Right atrium auricular region (tissue), 2 donors: ENCODE data around the gene PHIP. TPM values are rescaled to one million over a fixed set of nuclear protein-coding genes. Genes with fewer than 3 reads are reported as not detected.

ENCODE experiments used
- DNase-seq: peaks from one replicate; pipeline ENCODE4 v3.0.0-alpha.2; 2019; ENCODE audit warnings: low spot score
- H3K27ac ChIP-seq, 2 donors: fragments of 200-600 bp; sonication (generic); 1 replicate in 1 of 2; 2 replicates in 1 of 2; pipeline ENCODE4 v1.5.1; 2016 to 2019
- H3K27me3 ChIP-seq, 2 donors: fragments of 200-600 bp; sonication (generic); one replicate each; pipeline versions ENCODE4 v1.5.1 to v1.6.0; 2017 to 2019
- H3K36me3 ChIP-seq: fragments of 200-600 bp; sonication (generic); one replicate; pipeline ENCODE4 v1.5.1; 2016
- H3K4me1 ChIP-seq, 2 donors: fragments of 200-600 bp; sonication (generic); one replicate each; pipeline versions ENCODE4 v1.5.1 to v1.6.0; 2017 to 2019
- H3K4me3 ChIP-seq, 2 donors: fragments of 200-600 bp; sonication (generic); 1 replicate in 1 of 2; 2 replicates in 1 of 2; pipeline ENCODE4 v1.5.1; 2017 to 2019; ENCODE audit warnings: mild to moderate bottlenecking in 1 of 2, moderate library complexity in 1 of 2
- H3K9me3 ChIP-seq, 2 donors: fragments of 200-600 bp; sonication (generic); one replicate each; pipeline ENCODE4 v1.5.1; 2019
- CTCF ChIP-seq, 2 donors: fragments of 200-600 bp; sonication (generic); IDR thresholded peaks; one replicate each; pipeline ENCODE4 v1.5.1; 2019; ENCODE audit warnings: antibody characterized with exemption in 2 of 2
- total RNA-seq, 2 donors: library from RNA; depleted of rRNA; stranded (reverse); fragments of >200 nt; gene quantifications; one replicate each; pipeline ENCODE4 v1.1.0, GENCODE V29; 2016

PHIP gene
- total RNA-seq, 2 donors from 2014 or later = 15.2 to 15.3 TPM

- no peak for DNase-seq
- Histone ChIP-seq H3K4me3 (no peak overlapping the region), H3K4me1 (peaks cover 0 to 5% of the 10 kb centered on the region in 2 donors), H3K9me3 (no peaks in the 10 kb centered on the region), H3K27ac (peak overlapping the region in 1 of 2 donors; percentile 52), H3K27me3 (no peaks in the 10 kb centered on the region), H3K36me3 (peaks cover 22% of the 10 kb centered on the region)
- no peak for TF ChIP-seq CTCF (IDR thresholded peaks at IDR 0.05)
Measured at GRCh38 chr6:79010422-79010821, 67.6 kb downstream of the PHIP start.

- Histone ChIP-seq H3K27me3 (no peaks in the 10 kb centered on the region), H3K4me1 (peaks cover 0 to 5% of the 10 kb centered on the region in 2 donors), H3K9me3 (no peaks in the 10 kb centered on the region), H3K27ac (peak overlapping the region in 1 of 2 donors; percentile 52), H3K4me3 (no peak overlapping the region), H3K36me3 (peaks cover 18% of the 10 kb centered on the region)
- no peak for DNase-seq
- TF ChIP-seq CTCF (IDR thresholded peaks at IDR 0.05) = no peak
Measured at GRCh38 chr6:79009819-79010218, 68.2 kb downstream of the PHIP start.

- Histone ChIP-seq H3K9me3 (no peaks in the 10 kb centered on the region), H3K27ac (no peak overlapping the region), H3K4me3 (no peak overlapping the region), H3K4me1 (peaks cover 0 to 5% of the 10 kb centered on the region in 2 donors), H3K36me3 (peaks cover 30% of the 10 kb centered on the region), H3K27me3 (no peaks in the 10 kb centered on the region)
- TF ChIP-seq CTCF (IDR thresholded peaks at IDR 0.05) = no peak
- no peak for DNase-seq
Measured at GRCh38 chr6:79005497-79005896, 72.6 kb downstream of the PHIP start.

- TF ChIP-seq CTCF (IDR thresholded peaks at IDR 0.05) = no peak
Measured at GRCh38 chr6:79005024-79005423, 73.0 kb downstream of the PHIP start.

GRCh38 chr6:79004239-79004638 lies 73.8 kb downstream of the PHIP start:
- TF ChIP-seq CTCF (IDR thresholded peaks at IDR 0.05) = no peak
- peaks cover 0 to 5% of the 10 kb centered on the region in 2 donors for H3K4me1 ChIP-seq

More at GRCh38 chr6:79005024-79005423, 73.0 kb downstream of the PHIP start:
- H3K4me3 ChIP-seq = no peak overlapping the region
- peaks cover 0 to 5% of the 10 kb centered on the region in 2 donors for H3K4me1 ChIP-seq
- DNase-seq = no peak
- H3K9me3 ChIP-seq = no peaks in the 10 kb centered on the region
- H3K27me3 ChIP-seq = no peaks in the 10 kb centered on the region
- H3K36me3 ChIP-seq = peaks cover 30% of the 10 kb centered on the region
- H3K27ac ChIP-seq = no peak overlapping the region

GRCh38 chr6:79001415-79001814 lies 76.6 kb downstream of the PHIP start:
- Histone ChIP-seq H3K27ac (no peak overlapping the region), H3K9me3 (no peaks in the 10 kb centered on the region), H3K27me3 (no peaks in the 10 kb centered on the region), H3K36me3 (peaks cover 62% of the 10 kb centered on the region), H3K4me3 (no peak overlapping the region), H3K4me1 (peaks cover 0 to 5% of the 10 kb centered on the region in 2 donors)
- no peak for DNase-seq
- no peak for TF ChIP-seq CTCF (IDR thresholded peaks at IDR 0.05)

More at GRCh38 chr6:79004239-79004638, 73.8 kb downstream of the PHIP start:
- Histone ChIP-seq H3K27ac (no peak overlapping the region), H3K4me3 (no peak overlapping the region), H3K9me3 (no peaks in the 10 kb centered on the region), H3K27me3 (no peaks in the 10 kb centered on the region), H3K36me3 (peaks cover 36% of the 10 kb centered on the region)
- DNase-seq = no peak
